SHP77 (cell line): Measurements from ENCODE around the gene FLACC1.
"Not testable (repeated sequence)": the region's sequence is repeated elsewhere in the genome, so short reads cannot be mapped to it uniquely, and the experiment has no call there.

Source experiments
- DNase-seq, 2 experiments: peaks; one replicate each; lab custom pipeline; 2025; lab: John Stamatoyannopoulos, UW

Gene FLACC1, protein sequence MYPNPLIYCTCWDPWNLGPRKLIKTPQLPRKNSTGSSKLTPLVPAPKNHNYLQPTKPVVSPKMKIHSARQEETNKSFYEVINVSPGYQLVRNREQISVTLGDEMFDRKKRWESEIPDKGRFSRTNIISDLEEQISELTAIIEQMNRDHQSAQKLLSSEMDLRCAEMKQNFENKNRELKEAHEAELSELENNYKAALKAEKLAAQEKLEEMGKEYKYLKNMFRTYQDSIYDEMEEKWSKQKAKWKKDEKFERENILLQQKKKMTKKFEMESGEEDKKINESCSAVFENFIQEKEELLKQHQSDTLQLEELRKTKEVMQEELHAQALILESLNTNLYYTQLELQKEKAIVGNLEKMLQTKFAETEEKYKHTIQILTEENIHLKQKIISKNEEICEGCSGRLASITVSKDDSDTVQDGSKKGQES

DNA sequence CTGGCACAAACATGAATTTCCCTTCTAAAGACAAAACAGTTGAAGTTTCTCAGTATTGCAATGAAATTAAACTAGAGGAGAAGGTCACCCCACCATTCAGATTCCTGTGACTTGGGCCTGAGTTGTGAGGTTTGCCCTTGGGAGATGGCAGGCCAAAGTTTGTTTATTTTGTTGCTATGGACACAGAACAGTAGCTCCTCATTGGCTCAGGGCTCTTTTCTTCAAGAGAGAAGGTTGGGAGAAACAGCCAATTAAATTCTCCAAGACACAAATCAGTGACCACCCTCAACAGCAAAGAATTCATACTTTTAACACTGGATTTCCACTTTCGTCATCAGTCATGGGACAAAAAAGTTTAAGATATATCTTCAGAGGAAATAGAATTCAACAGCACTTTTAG, at the start of gene FLACC1:
FLACC1 (minus strand) TSS at position 125 of the 400 bp plus-strand sequence. CDS start 5,941 bp downstream, outside the sequence.
- DNase-seq: no peak

DNA sequence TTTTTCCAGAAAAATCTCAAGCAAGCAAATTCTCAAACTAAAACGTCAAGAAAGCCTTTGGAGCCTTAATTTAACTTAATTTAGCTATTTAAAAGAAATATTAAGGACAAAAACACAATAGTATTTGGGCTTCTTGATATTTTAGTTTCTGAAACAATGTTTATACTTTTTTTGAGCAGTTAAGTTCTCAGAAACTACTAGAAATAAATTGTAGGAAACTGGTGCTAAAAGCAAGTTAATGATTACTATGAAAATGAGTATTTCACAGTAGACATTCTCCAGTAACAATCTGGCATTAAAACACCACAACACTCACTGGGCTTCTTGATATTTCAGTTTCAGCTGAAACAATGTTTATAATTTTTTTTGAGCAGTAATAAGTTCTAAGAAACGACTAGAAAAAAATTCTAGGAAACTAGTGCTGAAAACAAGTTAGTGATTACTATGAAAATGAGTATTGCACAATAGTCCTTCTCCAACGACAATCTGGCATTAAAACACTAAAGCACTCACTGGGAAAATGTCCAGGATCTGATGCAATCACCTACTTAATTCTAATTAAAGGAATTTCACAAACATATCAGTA, 49.0 kb upstream of the FLACC1 start:
- no peak for DNase-seq

DNA sequence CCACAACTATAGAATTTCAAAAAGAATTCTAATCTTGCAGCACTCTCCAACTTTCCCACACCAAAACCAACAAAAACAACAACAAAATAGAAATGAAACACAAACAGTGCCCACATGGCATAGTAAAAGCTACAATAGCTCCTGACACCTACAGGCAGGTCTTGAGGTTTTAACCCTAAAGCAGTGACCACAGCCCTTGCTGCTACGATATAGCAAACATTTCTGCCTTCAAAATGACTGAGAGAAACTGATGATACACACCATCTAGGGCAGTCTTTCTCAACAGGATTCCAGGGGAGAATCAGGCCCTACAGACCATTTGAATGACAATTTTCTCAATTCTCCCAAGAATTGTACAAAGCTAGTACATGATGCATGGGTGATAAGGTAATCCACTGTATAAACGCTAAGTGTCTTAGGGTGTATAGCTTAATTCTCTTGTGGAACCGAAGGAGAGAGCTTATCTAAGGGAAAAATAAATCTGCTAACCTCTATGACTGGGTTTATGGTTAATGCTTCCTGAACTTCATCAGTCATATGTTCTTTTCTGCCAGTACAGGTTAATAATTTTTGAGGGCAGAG, 47.6 kb upstream of the FLACC1 start:
- DNase-seq: no peak

DNA sequence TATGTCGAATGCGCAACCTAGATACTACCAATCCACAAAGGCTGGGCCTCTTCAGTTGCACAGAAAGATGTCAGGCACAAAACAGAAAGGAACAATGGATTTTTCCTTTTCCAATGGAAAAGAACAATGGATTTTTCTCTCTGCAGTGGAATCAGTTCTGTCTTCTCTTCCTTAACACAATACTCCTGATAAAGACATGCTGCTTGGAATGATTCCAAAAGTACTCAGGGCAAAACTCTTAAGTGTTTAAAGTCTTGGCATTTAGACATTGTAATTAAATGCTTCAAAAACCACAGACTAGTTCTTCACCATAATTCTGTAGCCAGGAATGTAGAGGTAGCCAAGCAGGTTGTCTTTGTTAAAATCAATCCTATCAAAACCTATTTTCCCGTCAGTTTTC, 46.7 kb upstream of the FLACC1 start:
- no peak for DNase-seq

DNA sequence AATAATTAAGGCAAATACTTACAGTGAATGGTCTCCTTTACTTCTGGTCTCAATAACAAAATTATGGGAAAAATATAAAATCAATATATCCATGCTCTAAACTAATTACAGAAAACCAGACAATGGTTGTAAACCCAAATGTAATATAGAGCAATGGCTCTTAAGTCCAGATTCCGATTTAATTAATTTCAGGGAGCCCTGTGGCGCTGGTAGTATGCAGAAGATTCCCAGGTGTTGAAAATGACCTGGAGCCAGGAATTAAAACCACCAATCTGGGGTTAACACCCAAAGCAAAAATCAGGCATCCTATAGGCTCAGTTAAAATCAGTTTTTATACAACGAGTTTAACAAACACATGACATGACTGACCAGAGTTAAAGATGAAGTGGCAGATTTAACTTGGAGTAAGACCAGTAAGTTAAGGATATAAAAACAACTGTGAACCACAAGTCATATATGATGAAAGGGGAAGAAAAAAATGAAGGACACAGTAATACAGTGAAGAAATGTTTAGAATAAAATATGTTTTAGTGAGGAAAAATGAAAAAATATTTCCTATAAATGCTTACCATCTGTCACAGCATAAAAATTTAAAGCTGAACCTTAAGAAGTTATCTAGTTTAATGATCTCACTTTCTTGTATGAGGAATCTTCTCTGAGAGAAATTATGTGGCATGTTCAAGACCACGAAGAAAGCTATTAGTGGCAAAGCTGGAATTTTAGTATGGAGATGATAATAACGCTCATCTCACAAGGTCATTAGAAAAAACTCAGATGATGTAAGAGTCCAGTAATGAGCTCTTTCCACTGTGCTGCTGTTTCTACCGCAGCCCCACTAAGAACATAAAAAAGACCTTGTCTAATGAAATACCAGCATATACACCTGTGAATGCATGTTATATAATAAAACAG, 45.8 kb upstream of the FLACC1 start:
- no peak for DNase-seq

DNA sequence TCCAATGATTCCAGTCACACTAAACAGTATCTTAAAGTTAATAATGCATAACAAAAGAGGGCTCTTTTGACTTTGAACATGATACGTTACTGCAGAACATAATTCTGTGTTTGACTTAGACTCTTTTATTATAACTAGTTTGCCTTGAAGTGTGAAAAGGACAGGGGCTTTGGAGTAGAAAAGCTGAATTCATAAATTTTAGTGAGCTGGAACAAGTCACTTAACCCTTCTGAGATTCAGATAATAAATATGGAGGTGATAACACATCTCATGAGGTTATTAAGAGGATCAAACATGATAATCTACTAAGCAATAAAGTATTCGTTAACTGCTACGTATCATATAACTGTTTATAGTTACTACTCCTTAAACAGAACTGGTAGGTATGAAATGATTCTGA, 44.7 kb upstream of the FLACC1 start:
- DNase-seq: no peak

DNA sequence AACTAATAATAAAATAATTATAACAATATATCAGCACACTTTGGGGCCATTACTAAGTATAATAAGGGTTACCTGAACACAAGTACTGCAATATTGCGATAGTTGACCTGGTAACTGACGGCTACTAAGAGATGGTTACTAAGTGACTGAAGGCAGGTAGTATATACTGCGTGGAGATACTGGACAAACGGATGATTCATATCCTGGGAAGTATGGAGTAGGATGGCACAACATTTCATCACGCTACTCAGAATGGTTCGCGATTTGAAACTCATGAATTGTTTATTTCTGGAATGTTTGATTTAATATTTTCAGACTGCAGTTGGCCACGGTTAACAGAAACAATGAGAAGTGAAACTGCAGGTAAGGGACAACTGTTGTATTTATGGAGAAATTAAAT, 39.5 kb upstream of the FLACC1 start:
- DNase-seq: no peak

DNA sequence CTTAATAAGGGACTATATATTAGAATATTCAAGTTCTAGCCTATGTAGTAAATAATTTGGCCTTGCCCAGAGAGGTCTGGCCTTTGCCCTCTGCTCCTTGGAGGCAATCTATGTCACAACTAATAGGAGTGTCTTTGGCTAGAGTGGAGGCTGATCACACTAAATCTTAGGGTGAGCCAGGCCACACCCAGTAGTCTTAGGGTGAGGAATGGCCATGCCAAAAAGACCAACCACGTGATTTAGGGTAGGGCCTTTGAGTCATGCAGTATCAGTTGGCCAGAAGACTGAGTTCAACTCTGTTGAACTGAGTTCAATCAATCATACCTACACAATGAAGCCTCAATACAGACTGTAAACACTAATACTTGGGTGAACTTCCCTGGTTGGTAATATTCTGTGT, 26.0 kb upstream of the FLACC1 start:
- DNase-seq: no peak

DNA sequence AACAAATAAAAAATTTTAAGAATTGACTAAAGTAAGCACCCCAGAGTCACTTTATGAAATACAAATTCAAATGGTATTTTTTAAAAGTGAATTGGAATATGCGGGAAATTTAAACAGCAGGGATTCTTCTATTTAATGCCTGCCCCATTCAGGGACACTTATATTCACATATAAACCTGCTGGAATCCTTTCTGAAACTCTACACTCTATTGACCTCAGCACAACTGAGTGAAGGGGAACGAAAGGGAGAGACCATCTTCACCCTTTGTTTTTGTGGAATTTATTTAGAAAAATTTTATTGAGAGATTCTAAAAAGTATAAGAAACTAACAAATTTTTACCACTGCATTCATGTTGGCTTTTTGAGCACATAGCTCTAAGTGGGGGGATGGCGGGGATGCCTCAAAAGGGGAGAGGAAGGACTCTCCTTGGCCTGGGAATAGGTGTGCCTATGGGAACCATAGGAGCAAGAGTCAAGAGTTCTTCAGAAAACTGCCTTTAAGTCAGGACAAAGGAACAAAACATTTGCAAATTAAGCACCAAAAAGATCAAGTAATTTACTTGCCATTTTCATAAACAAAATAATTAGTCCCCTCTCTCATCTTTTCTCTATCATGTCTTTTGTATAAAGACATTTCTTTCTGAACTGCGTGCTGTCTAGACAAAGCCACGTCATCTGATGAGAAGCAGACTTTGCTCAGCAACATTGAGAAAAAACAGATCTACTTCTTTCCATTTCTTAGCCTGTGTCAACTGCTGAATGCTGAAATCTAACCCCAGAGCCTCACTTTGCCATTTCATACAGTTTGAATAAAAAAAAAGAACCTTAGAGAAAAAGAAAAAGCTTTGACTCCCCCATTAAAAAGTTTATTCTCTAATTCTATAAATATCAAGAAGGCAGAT, 21.6 kb upstream of the FLACC1 start:
- DNase-seq: no peak

DNA sequence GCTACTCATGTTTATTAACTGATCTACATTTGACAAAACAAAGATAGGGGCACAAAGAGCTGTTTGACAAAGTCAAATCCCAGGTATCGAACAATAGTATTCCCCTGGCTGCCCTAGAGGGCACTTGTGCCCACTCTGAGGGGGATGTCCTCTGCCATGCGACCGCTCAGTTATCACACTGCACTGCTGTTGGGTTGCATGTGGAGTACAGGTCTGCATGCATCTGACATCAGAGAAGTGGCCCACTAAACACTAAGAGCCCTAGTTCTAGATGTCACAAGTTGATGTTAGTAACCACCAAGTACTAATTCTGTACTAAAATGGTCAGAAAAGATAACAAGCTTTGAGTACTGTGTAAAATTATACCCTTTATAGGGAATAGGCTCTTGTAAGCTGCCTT, 20.1 kb upstream of the FLACC1 start:
- DNase-seq: no peak

DNA sequence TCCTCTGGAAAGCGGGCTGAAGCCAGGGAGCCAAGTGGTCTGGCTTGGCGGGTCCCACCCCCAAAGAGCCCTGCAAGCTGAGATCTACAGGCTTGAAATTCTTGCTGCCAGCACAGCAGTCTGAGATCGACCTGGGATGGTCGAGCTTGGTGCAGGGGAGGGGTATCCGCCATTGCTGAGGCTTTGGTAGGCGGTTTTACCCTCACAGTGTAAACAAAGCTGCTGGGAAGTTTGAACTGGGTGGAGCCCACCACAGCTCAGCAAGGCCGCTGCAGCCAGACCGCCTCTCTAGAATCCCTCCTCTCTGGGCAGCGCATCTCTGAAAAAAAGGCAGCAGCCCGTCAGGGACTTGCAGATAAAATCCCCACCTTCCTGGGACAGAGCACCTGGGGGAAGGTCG, 12.6 kb upstream of the FLACC1 start:
- DNase-seq: no peak

DNA sequence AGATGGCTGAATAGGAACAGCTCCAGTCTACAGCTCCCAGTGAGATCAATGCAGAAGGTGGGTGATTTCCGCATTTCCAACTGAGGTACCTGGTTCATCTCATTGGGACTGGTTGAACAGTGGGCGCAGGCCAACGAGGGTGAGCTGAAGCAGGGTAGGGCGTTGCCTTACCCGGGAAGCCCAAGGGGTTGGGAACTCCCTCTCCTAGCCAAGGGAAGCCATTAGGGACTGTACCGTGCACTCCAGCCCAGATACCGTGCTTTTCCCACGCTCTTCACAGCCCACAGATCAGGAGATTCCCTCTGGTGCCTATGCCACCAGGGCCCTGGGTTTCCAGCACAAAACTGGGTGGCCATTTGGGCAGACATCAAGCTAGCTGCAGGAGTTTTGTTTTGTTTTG, 12.2 kb upstream of the FLACC1 start:
- not testable (repeated sequence) for DNase-seq

DNA sequence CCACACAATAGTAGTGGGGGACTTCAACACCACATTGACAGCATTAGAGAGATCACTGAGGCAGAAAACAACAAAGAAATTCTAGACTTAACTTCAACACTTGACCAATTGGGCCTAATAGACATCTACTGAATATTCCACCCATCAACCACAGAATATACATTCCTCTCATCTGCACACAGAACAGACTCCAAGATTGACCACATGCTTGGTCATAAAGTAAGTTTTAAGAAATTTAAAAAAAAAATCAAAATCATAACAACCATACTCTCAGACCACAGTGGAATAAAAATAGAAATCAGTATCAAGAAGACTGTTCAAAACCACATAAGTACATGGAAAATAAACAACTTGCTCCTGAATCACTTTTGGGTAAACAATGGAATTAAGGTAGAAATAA, 9.0 kb upstream of the FLACC1 start:
- no peak for DNase-seq

DNA sequence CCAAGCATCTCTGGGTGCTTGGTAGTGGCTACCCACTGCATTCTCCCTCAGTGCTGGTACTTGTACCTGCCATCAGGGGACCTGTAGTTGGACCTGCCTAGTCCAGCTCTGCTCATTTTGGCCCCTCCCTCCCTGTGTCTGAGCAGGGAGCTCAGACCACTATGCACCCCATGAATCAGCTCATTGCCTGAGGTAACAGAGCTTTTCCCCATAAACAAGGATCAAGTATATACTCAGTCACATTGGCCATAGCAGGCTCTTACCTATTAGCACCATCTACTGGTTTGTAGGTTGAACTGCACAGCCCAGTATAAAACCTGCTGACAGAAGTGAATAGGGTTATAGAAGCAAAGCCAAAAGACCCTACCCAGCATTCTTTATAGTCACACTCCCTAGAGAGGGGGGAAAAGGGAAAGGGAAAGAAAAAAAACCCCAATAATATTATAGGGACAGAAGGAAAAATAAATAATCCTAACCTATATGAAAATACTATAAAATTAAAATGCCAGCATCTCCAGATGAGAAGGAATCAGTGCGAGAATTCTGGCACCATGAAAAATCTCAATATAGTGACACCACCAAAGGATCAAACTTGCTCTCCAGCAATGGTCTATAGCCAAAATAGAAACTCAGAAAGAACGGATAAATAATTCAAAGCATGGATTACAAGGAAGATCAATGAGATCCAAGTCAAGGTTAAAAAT, 6.9 kb upstream of the FLACC1 start:
- DNase-seq: peak; percentile 21 to 37

DNA sequence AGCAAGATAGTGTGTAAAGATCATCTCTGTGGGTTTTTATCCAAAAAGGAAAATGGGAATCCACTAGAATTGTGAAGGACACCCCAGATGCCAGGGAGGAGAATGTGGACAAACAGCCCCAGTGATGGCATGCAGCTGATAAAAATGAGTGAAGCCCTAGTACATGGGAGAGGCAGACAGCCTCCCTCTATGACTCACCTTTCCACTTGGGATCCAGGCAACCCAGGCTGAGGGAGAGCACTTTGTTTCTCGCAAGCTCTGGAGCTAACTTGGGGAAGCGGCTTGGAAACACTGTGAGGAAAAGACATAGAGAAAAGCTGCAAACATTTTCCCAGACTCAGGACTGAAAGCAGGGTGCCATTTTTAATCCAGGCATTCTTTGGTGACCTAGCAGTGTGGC, 5.3 kb upstream of the FLACC1 start:
- DNase-seq: no peak

DNA sequence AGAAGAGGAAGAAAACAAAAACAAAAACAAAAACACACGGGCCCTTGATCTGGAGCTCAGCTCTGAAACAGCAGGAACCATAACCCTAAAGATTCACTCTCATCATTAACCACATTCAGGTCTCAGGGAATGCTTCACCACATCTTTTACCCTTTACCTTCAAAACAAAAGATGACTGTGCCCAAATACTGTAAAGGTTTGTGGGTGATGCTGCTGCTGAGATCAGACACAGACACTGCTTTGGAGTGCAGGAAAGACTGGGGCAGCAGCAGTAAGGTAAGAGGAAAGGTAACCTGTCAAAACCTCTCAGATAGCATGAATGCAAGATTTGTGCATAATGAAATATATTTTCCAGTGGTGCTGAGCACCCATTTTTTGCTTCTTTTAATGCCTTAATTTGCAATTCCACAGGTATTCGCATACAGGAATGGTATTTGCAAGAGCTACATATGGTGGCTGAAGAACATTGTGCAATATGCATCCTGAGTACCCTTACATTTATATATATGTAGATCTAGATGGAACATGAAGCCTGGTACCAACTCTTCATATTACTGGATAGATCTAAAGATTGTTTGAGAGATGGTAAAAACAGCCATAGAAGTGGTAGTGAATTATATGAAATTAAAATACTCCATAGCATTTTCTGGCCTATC, 4.1 kb upstream of the FLACC1 start:
- DNase-seq: no peak

DNA sequence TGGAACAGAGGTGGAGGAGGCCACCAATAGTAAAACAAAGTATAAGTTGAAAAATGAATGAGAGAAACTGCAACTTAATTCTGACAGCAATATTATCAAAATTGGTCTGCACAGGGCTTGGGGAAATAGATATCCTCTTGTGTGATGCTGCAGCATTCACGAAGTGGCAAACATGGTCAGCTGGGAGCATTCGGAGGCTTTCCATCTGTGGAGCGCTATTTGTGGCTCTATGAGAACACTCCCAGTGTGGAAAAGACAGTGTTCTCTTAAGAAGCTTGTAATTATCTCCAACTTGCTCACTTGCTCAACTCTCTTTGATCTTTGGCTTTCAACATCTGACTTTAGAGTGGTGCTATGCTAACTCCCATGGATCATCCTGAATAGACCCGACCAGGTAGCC, 3.1 kb upstream of the FLACC1 start:
- no peak for DNase-seq

DNA sequence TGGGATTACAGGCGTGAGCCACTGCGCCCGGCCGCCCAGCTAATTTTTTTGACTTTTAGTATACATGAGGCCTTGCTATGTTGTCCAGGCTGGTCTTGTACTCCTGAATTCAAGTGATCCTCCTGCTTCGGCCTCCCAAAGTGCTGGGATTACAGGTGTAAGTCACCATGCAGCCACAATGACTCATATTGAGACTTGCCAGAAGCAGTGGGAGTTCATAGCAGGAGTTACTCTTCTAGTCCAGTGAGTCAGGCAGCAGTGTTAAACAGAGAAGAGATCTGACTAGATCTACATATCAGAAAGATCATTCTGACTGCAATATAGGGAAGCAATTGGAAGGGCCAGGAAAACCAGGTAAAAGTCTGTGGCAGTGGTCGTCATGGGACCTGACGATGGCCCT, 1.5 kb upstream of the FLACC1 start:
- no peak for DNase-seq

DNA sequence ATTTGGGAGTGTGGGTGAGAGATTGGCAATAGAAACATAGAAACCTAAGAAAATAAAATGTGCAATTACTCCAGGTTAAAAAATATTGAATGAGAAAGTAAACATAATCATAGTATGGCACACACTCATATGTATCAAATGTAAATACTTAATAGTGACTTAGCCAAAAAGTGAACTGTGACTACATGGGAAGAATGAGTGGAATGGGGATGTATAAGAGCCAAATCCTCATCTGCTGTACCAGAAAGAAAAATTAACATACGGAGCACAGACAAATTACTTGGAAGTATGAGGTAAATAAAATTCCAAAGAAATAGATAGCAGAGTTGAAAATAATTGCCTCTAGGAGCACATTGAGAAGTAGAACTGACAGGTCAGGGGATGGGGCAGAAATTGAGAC, 4.0 kb downstream of the FLACC1 start:
- DNase-seq: no peak

DNA sequence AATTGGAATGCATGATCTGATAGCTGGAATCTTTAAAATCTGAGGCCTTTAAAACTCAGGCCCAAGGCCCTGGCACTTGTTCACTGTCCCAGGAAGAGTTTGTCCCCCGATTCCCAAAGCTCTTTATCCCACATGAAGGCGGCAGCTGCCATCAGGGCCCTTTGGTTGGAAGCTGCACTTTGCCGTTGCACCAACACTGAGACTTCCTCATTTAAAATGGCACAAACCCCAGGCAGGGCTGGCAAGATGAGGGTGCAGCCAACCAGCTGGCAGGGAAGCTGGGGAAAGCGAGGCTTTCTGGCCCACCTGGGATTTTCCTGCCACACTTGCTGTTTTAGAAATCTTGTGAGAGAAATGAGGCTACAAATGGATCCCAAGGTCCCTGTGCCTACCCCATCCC, 6.3 kb downstream of the FLACC1 start:
- no peak for DNase-seq
